ENCODE data around the gene ADRB1.

The ADRB1 gene

GRCh38 chr10:114009281-114009996 lies 34.2 kb upstream of the ADRB1 start:
- H3K4me3 ChIP-seq (ENCODE audit: insufficient read length, low read depth): no peak overlapping the region
- no peaks in the 10 kb centered on the region for H3K36me3 ChIP-seq (ENCODE audit: insufficient read depth, insufficient read length, low read length)
- no peaks in the 10 kb centered on the region for H3K27me3 ChIP-seq (ENCODE audit: insufficient read depth, insufficient read length)
- no peaks in the 10 kb centered on the region for H3K9me3 ChIP-seq (ENCODE audit: insufficient read depth, low read length)
- no peak overlapping the region for H3K9ac ChIP-seq (ENCODE audit: insufficient read length, low read depth)
- TF ChIP-seq ZNF274 (IDR thresholded peaks at IDR 0.05; ENCODE audit: low read depth, low read length) (no peak), YY1 (IDR thresholded peaks at IDR 0.05; ENCODE audit: insufficient read depth, insufficient read length) (no peak), SUZ12 (IDR thresholded peaks at IDR 0.05; ENCODE audit: extremely low read depth, insufficient read depth, insufficient read length) (no peak)
- DNase-seq (ENCODE audit: low read depth, low spot score): no peak
- H3K4me1 ChIP-seq (ENCODE audit: insufficient read depth, insufficient read length): no peaks in the 10 kb centered on the region

GRCh38 chr10:114010316-114010715 lies 33.4 kb upstream of the ADRB1 start:
- Histone ChIP-seq H3K27me3 (ENCODE audit: insufficient read depth, insufficient read length) (no peaks in the 10 kb centered on the region), H3K4me1 (ENCODE audit: insufficient read depth, insufficient read length) (no peaks in the 10 kb centered on the region), H3K9me3 (ENCODE audit: insufficient read depth, low read length) (no peaks in the 10 kb centered on the region), H3K36me3 (ENCODE audit: insufficient read depth, insufficient read length, low read length) (no peaks in the 10 kb centered on the region), H3K9ac (ENCODE audit: insufficient read length, low read depth) (no peak overlapping the region), H3K4me3 (ENCODE audit: insufficient read length, low read depth) (no peak overlapping the region)
- DNase-seq (ENCODE audit: low read depth, low spot score): no peak
- TF ChIP-seq ZNF274 (IDR thresholded peaks at IDR 0.05; ENCODE audit: low read depth, low read length) (no peak), SUZ12 (IDR thresholded peaks at IDR 0.05; ENCODE audit: extremely low read depth, insufficient read depth, insufficient read length) (no peak), YY1 (IDR thresholded peaks at IDR 0.05; ENCODE audit: insufficient read depth, insufficient read length) (no peak)

DNA sequence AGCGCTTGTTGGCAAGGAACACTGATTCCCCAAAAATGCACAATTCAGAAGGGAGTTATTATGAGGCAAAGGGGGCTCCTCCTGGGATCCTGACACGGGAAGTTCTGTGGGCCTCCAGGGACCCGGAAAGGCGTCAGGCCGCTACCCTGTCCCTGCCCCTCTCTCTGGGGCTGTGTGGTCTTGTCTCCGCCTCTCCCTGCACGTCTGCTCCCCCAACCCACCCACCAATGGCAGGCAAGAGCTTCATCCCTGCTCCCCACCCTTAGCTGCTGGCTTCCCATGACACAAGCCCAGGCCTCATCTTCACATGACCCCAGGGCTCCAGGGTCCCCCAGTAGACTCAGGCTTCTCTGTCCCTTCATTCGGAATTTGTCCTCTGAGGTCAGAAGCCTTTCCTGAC lies 31.0 kb upstream of the ADRB1 start:
- DNase-seq (ENCODE audit: low read depth, low spot score): no peak
- Histone ChIP-seq H3K27me3 (ENCODE audit: insufficient read depth, insufficient read length) (no peaks in the 10 kb centered on the region), H3K9ac (ENCODE audit: insufficient read length, low read depth) (no peak overlapping the region), H3K9me3 (ENCODE audit: insufficient read depth, low read length) (peaks cover 9% of the 10 kb centered on the region; the same call in 1 of the 2 replicates), H3K4me1 (ENCODE audit: insufficient read depth, insufficient read length) (no peaks in the 10 kb centered on the region), H3K36me3 (ENCODE audit: insufficient read depth, insufficient read length, low read length) (no peaks in the 10 kb centered on the region), H3K4me3 (ENCODE audit: insufficient read length, low read depth) (no peak overlapping the region)
- TF ChIP-seq SUZ12 (IDR thresholded peaks at IDR 0.05; ENCODE audit: extremely low read depth, insufficient read depth, insufficient read length): no peak
- TF ChIP-seq ZNF274 (IDR thresholded peaks at IDR 0.05; ENCODE audit: low read depth, low read length): no peak
- TF ChIP-seq YY1 (IDR thresholded peaks at IDR 0.05; ENCODE audit: insufficient read depth, insufficient read length): no peak

DNA sequence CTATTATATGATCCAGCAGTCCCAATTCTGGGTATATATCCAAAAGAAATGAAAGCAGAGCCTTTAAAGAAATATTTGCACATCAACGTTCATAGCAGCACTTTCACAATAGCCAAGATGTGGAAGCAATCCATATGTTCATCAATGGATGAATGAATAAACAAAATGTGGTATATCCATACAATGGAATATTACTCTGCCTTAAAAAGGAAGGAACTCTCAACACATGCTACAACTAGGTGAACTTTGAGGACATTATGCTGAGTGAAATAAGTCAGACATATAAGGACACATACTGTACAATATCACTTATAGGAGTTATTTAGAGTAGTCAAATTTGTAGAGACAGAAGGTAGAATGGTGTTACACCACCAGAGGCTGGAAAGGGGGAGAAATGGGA lies 28.0 kb upstream of the ADRB1 start:
- Histone ChIP-seq H3K36me3 (ENCODE audit: insufficient read depth, insufficient read length, low read length) (no peaks in the 10 kb centered on the region), H3K9ac (ENCODE audit: insufficient read length, low read depth) (no peak overlapping the region), H3K27me3 (ENCODE audit: insufficient read depth, insufficient read length) (no peaks in the 10 kb centered on the region), H3K4me3 (ENCODE audit: insufficient read length, low read depth) (no peak overlapping the region), H3K4me1 (ENCODE audit: insufficient read depth, insufficient read length) (no peaks in the 10 kb centered on the region), H3K9me3 (ENCODE audit: insufficient read depth, low read length) (peaks cover 9% of the 10 kb centered on the region; the same call in 1 of the 2 replicates)
- DNase-seq (ENCODE audit: low read depth, low spot score): no peak
- TF ChIP-seq YY1 (IDR thresholded peaks at IDR 0.05; ENCODE audit: insufficient read depth, insufficient read length) (no peak), ZNF274 (IDR thresholded peaks at IDR 0.05; ENCODE audit: low read depth, low read length) (no peak), SUZ12 (IDR thresholded peaks at IDR 0.05; ENCODE audit: extremely low read depth, insufficient read depth, insufficient read length) (no peak)

DNA sequence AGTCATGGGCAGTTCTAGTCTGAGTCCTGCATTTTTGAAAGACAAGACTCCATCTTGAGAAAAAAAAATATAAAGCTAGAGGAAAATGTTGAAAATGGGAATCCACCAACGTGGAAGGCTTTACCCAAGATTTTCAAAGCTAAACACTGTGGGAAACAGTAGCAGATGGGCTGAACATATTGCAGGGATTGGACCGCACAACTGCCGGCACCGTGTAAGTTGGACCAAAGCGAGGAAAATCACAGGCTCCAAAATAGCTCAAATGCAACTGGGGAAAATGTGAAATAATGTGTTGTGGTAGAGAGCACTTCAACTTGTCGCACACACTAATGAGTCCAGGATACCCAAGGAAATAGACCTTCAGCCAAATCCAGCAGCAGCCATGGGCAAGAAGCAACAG lies 26.4 kb upstream of the ADRB1 start:
- H3K4me1 ChIP-seq (ENCODE audit: insufficient read depth, insufficient read length): no peaks in the 10 kb centered on the region
- no peaks in the 10 kb centered on the region for H3K27me3 ChIP-seq (ENCODE audit: insufficient read depth, insufficient read length)
- H3K9ac ChIP-seq (ENCODE audit: insufficient read length, low read depth): no peak overlapping the region
- peaks cover 9% of the 10 kb centered on the region; the same call in 1 of the 2 replicates for H3K9me3 ChIP-seq (ENCODE audit: insufficient read depth, low read length)
- no peak overlapping the region for H3K4me3 ChIP-seq (ENCODE audit: insufficient read length, low read depth)
- no peak for DNase-seq (ENCODE audit: low read depth, low spot score)
- TF ChIP-seq SUZ12 (IDR thresholded peaks at IDR 0.05; ENCODE audit: extremely low read depth, insufficient read depth, insufficient read length): no peak
- no peak for TF ChIP-seq YY1 (IDR thresholded peaks at IDR 0.05; ENCODE audit: insufficient read depth, insufficient read length)
- TF ChIP-seq ZNF274 (IDR thresholded peaks at IDR 0.05; ENCODE audit: low read depth, low read length): no peak
- H3K36me3 ChIP-seq (ENCODE audit: insufficient read depth, insufficient read length, low read length): no peaks in the 10 kb centered on the region

GRCh38 chr10:114017873-114018272 lies 25.8 kb upstream of the ADRB1 start:
- H3K9ac ChIP-seq (ENCODE audit: insufficient read length, low read depth): no peak overlapping the region
- H3K9me3 ChIP-seq (ENCODE audit: insufficient read depth, low read length): peaks cover 9% of the 10 kb centered on the region; the same call in 1 of the 2 replicates
- TF ChIP-seq YY1 (IDR thresholded peaks at IDR 0.05; ENCODE audit: insufficient read depth, insufficient read length): no peak
- no peak for TF ChIP-seq ZNF274 (IDR thresholded peaks at IDR 0.05; ENCODE audit: low read depth, low read length)
- TF ChIP-seq SUZ12 (IDR thresholded peaks at IDR 0.05; ENCODE audit: extremely low read depth, insufficient read depth, insufficient read length): no peak
- no peaks in the 10 kb centered on the region for H3K27me3 ChIP-seq (ENCODE audit: insufficient read depth, insufficient read length)
- H3K4me1 ChIP-seq (ENCODE audit: insufficient read depth, insufficient read length): no peaks in the 10 kb centered on the region
- no peak for DNase-seq (ENCODE audit: low read depth, low spot score)
- no peak overlapping the region for H3K4me3 ChIP-seq (ENCODE audit: insufficient read length, low read depth)
- no peaks in the 10 kb centered on the region for H3K36me3 ChIP-seq (ENCODE audit: insufficient read depth, insufficient read length, low read length)

GRCh38 chr10:114019226-114019625 lies 24.4 kb upstream of the ADRB1 start:
- no peak for DNase-seq (ENCODE audit: low read depth, low spot score)
- H3K4me1 ChIP-seq (ENCODE audit: insufficient read depth, insufficient read length): no peaks in the 10 kb centered on the region
- TF ChIP-seq ZNF274 (IDR thresholded peaks at IDR 0.05; ENCODE audit: low read depth, low read length) (no peak), SUZ12 (IDR thresholded peaks at IDR 0.05; ENCODE audit: extremely low read depth, insufficient read depth, insufficient read length) (no peak), YY1 (IDR thresholded peaks at IDR 0.05; ENCODE audit: insufficient read depth, insufficient read length) (no peak)

More at GRCh38 chr10:114019226-114019625, 24.4 kb upstream of the ADRB1 start:
- H3K9ac ChIP-seq (ENCODE audit: insufficient read length, low read depth): no peak overlapping the region
- no peaks in the 10 kb centered on the region for H3K27me3 ChIP-seq (ENCODE audit: insufficient read depth, insufficient read length)
- no peak overlapping the region for H3K4me3 ChIP-seq (ENCODE audit: insufficient read length, low read depth)
- peaks cover 9% of the 10 kb centered on the region; the same call in 1 of the 2 replicates for H3K9me3 ChIP-seq (ENCODE audit: insufficient read depth, low read length)
- H3K36me3 ChIP-seq (ENCODE audit: insufficient read depth, insufficient read length, low read length): no peaks in the 10 kb centered on the region

Measured in NT2/D1 (cell line).